Parathyroid adenoma (tissue), 2 donors: ENCODE data around the gene SCARB1.

Experiments
- H2AFZ ChIP-seq: fragments of 300-600 bp; sonication (generic); one replicate; pipeline ENCODE4 v1.7.0; 2017; ENCODE audit warnings: antibody characterized with exemption, mild to moderate bottlenecking
- H3K27ac ChIP-seq: fragments of 300-600 bp; sonication (generic); one replicate; pipeline ENCODE4 v1.7.0; 2017
- H3K27me3 ChIP-seq: fragments of 300-600 bp; sonication (generic); one replicate; pipeline ENCODE4 v1.7.0; 2017; ENCODE audit warnings: low read length; ENCODE audit not compliant: control insufficient read depth, insufficient read depth
- H3K36me3 ChIP-seq: fragments of 300-600 bp; sonication (generic); one replicate; pipeline ENCODE4 v1.7.0; 2017; ENCODE audit warnings: low read length; ENCODE audit not compliant: control insufficient read depth, insufficient read depth
- H3K4me1 ChIP-seq: fragments of 300-600 bp; sonication (generic); one replicate; pipeline ENCODE4 v1.7.0; 2017; ENCODE audit warnings: control low read depth
- H3K4me2 ChIP-seq: fragments of 300-600 bp; sonication (generic); one replicate; pipeline ENCODE4 v1.7.0; 2017; ENCODE audit warnings: low read length
- H3K4me3 ChIP-seq: fragments of 300-600 bp; sonication (generic); one replicate; pipeline ENCODE4 v1.7.0; 2017; ENCODE audit warnings: low read depth, low read length
- H3K79me2 ChIP-seq: fragments of 300-600 bp; sonication (generic); one replicate; pipeline ENCODE4 v1.7.0; 2017; ENCODE audit warnings: control low read depth
- H3K9ac ChIP-seq: fragments of 300-600 bp; sonication (generic); one replicate; pipeline ENCODE4 v1.7.0; 2017; ENCODE audit warnings: mild to moderate bottlenecking
- H3K9me3 ChIP-seq: fragments of 300-600 bp; sonication (generic); one replicate; pipeline ENCODE4 v1.7.0; 2017; ENCODE audit warnings: low read length; ENCODE audit not compliant: control insufficient read depth
- CTCF ChIP-seq: fragments of 300-600 bp; sonication (generic); IDR thresholded peaks from one replicate; pipeline ENCODE4 v1.7.0; 2017; ENCODE audit warnings: antibody characterized with exemption, mild to moderate bottlenecking
- donor health status: primary hyperparathyroidism.

The SCARB1 gene

GRCh38 chr12:124744273-124744640, 119.4 kb downstream of the SCARB1 start:
- H2AFZ ChIP-seq = no peak overlapping the region
- no peak overlapping the region for H3K4me2 ChIP-seq
- peaks cover 2% of the 10 kb centered on the region for H3K4me1 ChIP-seq
- no peaks in the 10 kb centered on the region for H3K79me2 ChIP-seq
- no peaks in the 10 kb centered on the region for H3K9me3 ChIP-seq
- TF ChIP-seq CTCF = no peak
- H3K27me3 ChIP-seq = no peaks in the 10 kb centered on the region
- no peak overlapping the region for H3K4me3 ChIP-seq
- H3K27ac ChIP-seq = no peak overlapping the region
- H3K9ac ChIP-seq = no peak overlapping the region
- H3K36me3 ChIP-seq = no peaks in the 10 kb centered on the region

GRCh38 chr12:124743479-124744272, 120.0 kb downstream of the SCARB1 start:
- no peak overlapping the region for H3K4me3 ChIP-seq
- H3K36me3 ChIP-seq = no peaks in the 10 kb centered on the region
- H3K9ac ChIP-seq = no peak overlapping the region
- TF ChIP-seq CTCF = no peak
- no peak overlapping the region for H3K27ac ChIP-seq
- no peak overlapping the region for H3K4me2 ChIP-seq
- no peaks in the 10 kb centered on the region for H3K79me2 ChIP-seq
- H3K27me3 ChIP-seq = no peaks in the 10 kb centered on the region
- no peaks in the 10 kb centered on the region for H3K9me3 ChIP-seq
- no peak overlapping the region for H2AFZ ChIP-seq
- peaks cover 2% of the 10 kb centered on the region for H3K4me1 ChIP-seq

GRCh38 chr12:124742678-124743077, 121.0 kb downstream of the SCARB1 start:
- Histone ChIP-seq H3K9ac (no peak overlapping the region), H3K4me3 (no peak overlapping the region), H3K4me2 (no peak overlapping the region), H3K27me3 (no peaks in the 10 kb centered on the region), H3K4me1 (peaks cover 2% of the 10 kb centered on the region), H3K36me3 (no peaks in the 10 kb centered on the region), H3K9me3 (no peaks in the 10 kb centered on the region), H2AFZ (no peak overlapping the region), H3K27ac (no peak overlapping the region), H3K79me2 (no peaks in the 10 kb centered on the region)
- TF ChIP-seq CTCF = no peak

GRCh38 chr12:124742111-124742510, 121.6 kb downstream of the SCARB1 start:
- Histone ChIP-seq H2AFZ (no peak overlapping the region), H3K27me3 (no peaks in the 10 kb centered on the region), H3K4me1 (peaks cover 2% of the 10 kb centered on the region), H3K27ac (no peak overlapping the region), H3K36me3 (no peaks in the 10 kb centered on the region), H3K9me3 (no peaks in the 10 kb centered on the region), H3K4me2 (no peak overlapping the region), H3K79me2 (no peaks in the 10 kb centered on the region), H3K4me3 (no peak overlapping the region), H3K9ac (no peak overlapping the region)
- no peak for TF ChIP-seq CTCF

GRCh38 chr12:124741211-124741610, 122.5 kb downstream of the SCARB1 start:
- H3K4me1 ChIP-seq = peaks cover 2% of the 10 kb centered on the region
- H3K27ac ChIP-seq = no peak overlapping the region
- H3K4me3 ChIP-seq = no peak overlapping the region
- no peak overlapping the region for H2AFZ ChIP-seq
- H3K36me3 ChIP-seq = no peaks in the 10 kb centered on the region
- H3K9me3 ChIP-seq = no peaks in the 10 kb centered on the region
- H3K9ac ChIP-seq = no peak overlapping the region
- H3K79me2 ChIP-seq = no peaks in the 10 kb centered on the region
- no peak for TF ChIP-seq CTCF
- H3K27me3 ChIP-seq = no peaks in the 10 kb centered on the region
- H3K4me2 ChIP-seq = no peak overlapping the region
